Lower leg skin (tissue), 4 donors: ENCODE data around the gene AGBL5. TPM values are rescaled to one million over a fixed set of nuclear protein-coding genes. Genes with fewer than 3 reads are reported as not detected.

Source experiments
- DNase-seq, 2 donors: peaks; one replicate each; pipeline ENCODE4 v3.0.0-alpha.2; 2019; ENCODE audit warnings: low spot score in 2 of 2
- H3K4me3 ChIP-seq: fragments of 200-600 bp; sonication (generic); 2 replicates; pipeline ENCODE4 v1.5.1; 2017; ENCODE audit warnings: mild to moderate bottlenecking, low read depth; ENCODE audit not compliant: poor library complexity, severe bottlenecking
- POLR2A ChIP-seq, 2 donors: fragments of 450-650 bp; IDR thresholded peaks; one replicate each; pipeline ENCODE4 v1.6.1; 2016 to 2017; ENCODE audit warnings: antibody characterized with exemption in 2 of 2, mild to moderate bottlenecking in 1 of 2, moderate library complexity in 1 of 2
- WGBS, 2 donors: methylation state at CpG; one replicate each; pipeline ENCODE4 v1.1.5; 2018; 5-methylcytosine and 5-hydroxymethylcytosine counted together
- intact Hi-C: fragments of 100-400 bp; cut with DNase I; formaldehyde crosslinking; loops from one replicate; pipeline ENCODE4 v1.15.0; 2023; ENCODE audit warnings: low total_unique reads
- total RNA-seq, 4 donors: library from RNA; depleted of rRNA; stranded (reverse); fragments of >200 nt; gene quantifications; one replicate each; pipeline ENCODE4 v1.1.0, GENCODE V29; 2016
- TF ChIP-seq, protein P1 (sequence below), 3 donors: fragments of 450-650 bp; IDR thresholded peaks; one replicate each; pipeline ENCODE4 v1.5.1; 2016; ENCODE audit warnings: antibody characterized with exemption in 3 of 3, mild to moderate bottlenecking in 3 of 3, moderate library complexity in 2 of 3

AGBL5 gene
- total RNA-seq, 4 donors from 2014 or later, result 9.4 to 17.0 (median 16.4) TPM

DNA sequence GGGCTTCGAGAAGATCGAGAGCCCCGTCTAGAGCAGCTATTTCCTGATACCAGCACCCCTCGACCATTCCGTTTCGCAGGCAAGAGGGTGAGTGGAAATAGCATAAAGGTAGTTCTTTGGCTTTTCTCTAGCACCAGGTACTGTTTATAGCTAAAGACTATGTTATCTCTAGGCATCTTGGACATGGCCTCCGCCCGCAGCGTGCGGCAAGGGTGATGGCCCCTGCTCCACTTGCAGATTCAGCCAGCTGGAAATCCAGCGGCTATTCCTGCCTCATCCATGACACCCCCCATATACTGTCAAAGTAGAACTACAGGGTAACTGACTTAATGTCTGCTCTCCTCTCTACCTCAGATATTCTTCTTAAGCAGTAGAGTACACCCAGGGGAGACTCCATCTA, 3.3 kb downstream of the AGBL5 start:
- H3K4me3 ChIP-seq, result no peak overlapping the region
- WGBS, 2 donors, result 94 to 96% methylated on average over 11 of the region's 11 CpGs
- intact Hi-C loops, result no loop called here
- DNase-seq, result no peak
- TF ChIP-seq, protein P1, sequence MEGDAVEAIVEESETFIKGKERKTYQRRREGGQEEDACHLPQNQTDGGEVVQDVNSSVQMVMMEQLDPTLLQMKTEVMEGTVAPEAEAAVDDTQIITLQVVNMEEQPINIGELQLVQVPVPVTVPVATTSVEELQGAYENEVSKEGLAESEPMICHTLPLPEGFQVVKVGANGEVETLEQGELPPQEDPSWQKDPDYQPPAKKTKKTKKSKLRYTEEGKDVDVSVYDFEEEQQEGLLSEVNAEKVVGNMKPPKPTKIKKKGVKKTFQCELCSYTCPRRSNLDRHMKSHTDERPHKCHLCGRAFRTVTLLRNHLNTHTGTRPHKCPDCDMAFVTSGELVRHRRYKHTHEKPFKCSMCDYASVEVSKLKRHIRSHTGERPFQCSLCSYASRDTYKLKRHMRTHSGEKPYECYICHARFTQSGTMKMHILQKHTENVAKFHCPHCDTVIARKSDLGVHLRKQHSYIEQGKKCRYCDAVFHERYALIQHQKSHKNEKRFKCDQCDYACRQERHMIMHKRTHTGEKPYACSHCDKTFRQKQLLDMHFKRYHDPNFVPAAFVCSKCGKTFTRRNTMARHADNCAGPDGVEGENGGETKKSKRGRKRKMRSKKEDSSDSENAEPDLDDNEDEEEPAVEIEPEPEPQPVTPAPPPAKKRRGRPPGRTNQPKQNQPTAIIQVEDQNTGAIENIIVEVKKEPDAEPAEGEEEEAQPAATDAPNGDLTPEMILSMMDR (IDR thresholded peaks at IDR 0.05), result no peak
- TF ChIP-seq POLR2A (IDR thresholded peaks at IDR 0.05), result no peak

DNA sequence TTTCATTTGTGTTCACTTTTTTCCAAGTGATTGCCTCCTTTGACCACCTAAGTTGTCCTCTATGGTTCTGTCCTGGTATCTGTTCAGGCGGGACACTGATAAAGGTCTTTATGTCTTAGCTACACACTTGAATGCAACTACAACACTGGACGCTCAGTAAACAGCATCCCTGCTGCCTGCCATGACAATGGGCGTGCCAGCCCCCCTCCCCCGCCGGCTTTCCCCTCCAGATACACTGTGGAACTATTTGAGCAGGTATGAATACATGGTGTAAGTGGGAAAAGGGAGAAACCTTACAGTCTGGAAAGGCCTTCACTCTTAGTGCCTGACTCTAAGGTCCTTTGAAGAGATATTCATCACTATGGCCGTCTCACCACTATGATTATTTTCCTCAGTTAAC, 5.7 kb downstream of the AGBL5 start:
- TF ChIP-seq, protein P1 (IDR thresholded peaks at IDR 0.05), result no peak
- no peak for TF ChIP-seq POLR2A (IDR thresholded peaks at IDR 0.05)
- no peak overlapping the region for H3K4me3 ChIP-seq
- intact Hi-C loops, result no loop called here
- WGBS, 2 donors, result 88 to 89% methylated on average over 6 of the region's 6 CpGs
- DNase-seq, result no peak

DNA sequence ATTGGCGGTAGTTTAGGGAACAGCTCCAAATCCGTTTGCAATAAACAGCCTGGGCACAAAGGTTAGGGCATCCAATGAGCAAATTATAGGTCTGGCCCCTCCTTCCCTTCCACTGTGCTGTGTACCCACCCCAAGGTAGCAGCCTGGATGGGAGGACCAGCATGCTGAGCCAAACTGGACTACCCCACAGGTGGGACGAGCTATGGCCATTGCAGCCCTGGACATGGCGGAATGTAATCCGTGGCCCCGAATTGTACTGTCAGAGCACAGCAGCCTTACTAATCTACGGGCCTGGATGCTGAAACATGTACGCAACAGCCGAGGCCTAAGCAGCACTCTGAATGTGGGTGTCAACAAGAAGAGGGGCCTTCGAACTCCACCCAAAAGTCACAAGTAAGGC, 6.7 kb downstream of the AGBL5 start:
- no peak for DNase-seq
- intact Hi-C loops, result no loop called here
- TF ChIP-seq, protein P1 (IDR thresholded peaks at IDR 0.05), result no peak
- no peak for TF ChIP-seq POLR2A (IDR thresholded peaks at IDR 0.05)
- WGBS, 2 donors, result 92 to 93% methylated on average over 10 of the region's 10 CpGs
- no peak overlapping the region for H3K4me3 ChIP-seq

DNA sequence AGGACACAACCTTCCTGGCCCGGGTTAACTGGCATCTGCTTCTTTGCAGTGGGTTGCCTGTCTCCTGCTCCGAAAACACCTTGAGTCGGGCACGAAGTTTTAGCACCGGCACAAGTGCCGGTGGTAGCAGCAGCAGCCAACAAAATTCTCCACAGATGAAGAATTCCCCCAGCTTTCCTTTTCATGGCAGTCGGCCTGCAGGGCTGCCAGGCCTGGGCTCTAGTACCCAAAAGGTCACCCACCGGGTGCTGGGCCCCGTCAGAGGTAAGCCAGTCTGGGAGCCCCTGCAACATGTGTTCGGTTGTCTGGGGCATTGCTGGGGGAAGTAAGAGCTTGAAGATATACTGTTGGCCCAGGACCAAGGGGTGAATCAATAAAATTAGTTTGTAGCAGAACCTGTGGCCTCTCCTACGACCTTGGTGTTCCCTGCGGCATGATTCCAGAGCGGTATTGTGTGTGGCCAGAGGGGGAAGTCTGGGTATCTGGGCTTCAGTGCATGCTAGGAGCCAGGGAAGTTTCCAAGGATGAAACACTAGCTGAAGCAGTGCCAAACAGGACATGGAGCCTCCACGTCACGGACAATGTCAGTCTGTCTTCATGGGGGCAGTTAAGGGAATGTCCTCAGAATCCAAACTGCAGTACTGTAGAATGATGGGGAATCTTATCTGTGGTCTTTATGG, 7.8 kb downstream of the AGBL5 start:
- H3K4me3 ChIP-seq, result no peak overlapping the region
- no peak for DNase-seq
- intact Hi-C loops, result no loop called here
- no peak for TF ChIP-seq POLR2A (IDR thresholded peaks at IDR 0.05)
- TF ChIP-seq, protein P1 (IDR thresholded peaks at IDR 0.05), result no peak
- WGBS, 2 donors, result 81 to 86% methylated on average over 15 of the region's 15 CpGs

DNA sequence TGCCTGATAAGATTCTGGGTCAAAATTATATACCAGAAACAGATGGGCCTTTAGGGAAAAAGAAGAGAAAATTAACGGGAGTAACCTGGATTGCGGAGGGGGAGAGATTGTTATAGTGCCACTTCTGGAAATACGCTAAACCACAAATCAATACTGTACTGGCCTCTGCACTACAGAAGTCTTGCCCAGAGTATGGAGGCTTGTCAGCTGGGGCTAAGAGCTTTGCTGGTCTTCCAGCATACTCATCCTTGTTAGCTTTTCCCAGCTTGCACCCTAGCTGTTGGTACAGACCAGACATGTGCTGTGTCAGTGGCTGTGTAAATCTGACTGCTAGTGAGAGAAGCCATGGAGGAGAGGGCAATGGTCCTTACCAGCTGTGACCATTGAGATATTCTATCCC, 8.9 kb downstream of the AGBL5 start:
- 90 to 92% methylated on average over 3 of the region's 3 CpGs for WGBS, 2 donors
- intact Hi-C loops, result no loop called here
- no peak overlapping the region for H3K4me3 ChIP-seq
- TF ChIP-seq, protein P1 (IDR thresholded peaks at IDR 0.05), result no peak
- TF ChIP-seq POLR2A (IDR thresholded peaks at IDR 0.05), result no peak
- no peak for DNase-seq

DNA sequence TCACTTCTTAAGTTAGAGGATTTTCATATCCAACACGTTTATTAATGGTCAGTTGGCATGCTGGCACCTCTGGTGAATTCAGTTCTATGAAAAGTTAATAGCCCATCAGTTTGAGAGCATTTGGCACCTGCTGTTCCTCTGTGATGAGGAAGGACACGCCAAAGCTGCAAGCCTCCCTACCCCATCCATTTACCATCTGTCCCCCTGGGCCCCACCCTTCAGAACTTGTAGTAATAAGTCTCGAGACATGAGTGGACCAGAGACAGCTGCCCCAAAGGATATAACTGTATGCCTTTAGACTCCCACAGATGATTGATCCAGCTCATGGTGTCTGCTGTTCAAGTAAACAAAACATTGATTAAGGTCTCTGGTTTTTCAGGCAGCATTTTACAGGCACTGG, 13.7 kb downstream of the AGBL5 start:
- 68 to 83% methylated on average over 3 of the region's 3 CpGs for WGBS, 2 donors
- no peak overlapping the region for H3K4me3 ChIP-seq
- TF ChIP-seq POLR2A (IDR thresholded peaks at IDR 0.05), result no peak
- TF ChIP-seq, protein P1 (IDR thresholded peaks at IDR 0.05), result no peak
- intact Hi-C loops, result no loop called here
- no peak for DNase-seq
